K562 (cell line): ENCODE measurements around the gene C19orf44. TPM values are rescaled to one million over a fixed set of nuclear protein-coding genes. Genes with fewer than 3 reads are reported as not detected.

ENCODE experiments used
- ATAC-seq: fragments of 200-7000 bp; cut with Tn5 transposase; 3 replicates; pipeline ENCODE4 v1.9.1; 2020; ENCODE audit warnings: moderate library complexity
- BruUV-seq: library from RNA; stranded (reverse); fragments of 400-500 nt; replicated peaks from 2 replicates; lab custom pipeline; 2021; lab: Mats Ljungman, UMichigan
- CTCF ChIA-PET: fragments of 300-600 bp; formaldehyde crosslinking; extraction: SDS; loops from one replicate; lab custom pipeline; 2021; ENCODE audit warnings: low intra/inter-chr PET ratio; lab: Yijun Ruan, JAX
- POLR2A ChIA-PET: fragments of 300-600, 350-650 bp; sonication (Branson Sonifier 250); formaldehyde crosslinking; extraction: SDS; loops from one replicate; lab custom pipeline; 2021; ENCODE audit warnings: antibody characterized with exemption, inconsistent platforms; lab: Yijun Ruan, JAX
- DNase-seq, 4 experiments: peaks; one replicate each; pipeline versions ENCODE4 v3.0.0 to v3.0.0-alpha.2; 2011 to 2018; ENCODE audit warnings: low spot score in 3 of 4, mixed read lengths in 3 of 4; ENCODE audit errors: extremely low read depth in 1 of 4
- FAIRE-seq: peaks from 2 replicates; lab custom pipeline; 2011; peaks lifted over from hg19 to GRCh38; lab: Jason Lieb, UNC
- H2AFZ ChIP-seq: 2 replicates; pipeline ENCODE4 v1.6.0; 2011; ENCODE audit warnings: low read depth, low read length, control low read depth, inconsistent platforms
- H3K27ac ChIP-seq: fragments of 200-600 bp; 3 replicates; pipeline ENCODE4 v1.8.0; 2011; ENCODE audit warnings: low read depth, mild to moderate bottlenecking, control low read depth, inconsistent platforms, low read length, moderate library complexity, mixed read lengths; ENCODE audit errors: extremely low read depth
- H3K27me3 ChIP-seq, 2 experiments: fragments of 300-600 bp in 1 of 2; 2 replicates in 1 of 2; 3 replicates in 1 of 2; pipeline versions ENCODE4 v1.6.0 to v1.8.0; 2011; ENCODE audit warnings: inconsistent platforms in 2 of 2, low read length in 2 of 2, mild to moderate bottlenecking in 1 of 2, mixed read lengths in 1 of 2, moderate library complexity in 1 of 2; ENCODE audit not compliant: control insufficient read depth in 2 of 2, insufficient read depth in 2 of 2
- H3K36me3 ChIP-seq: fragments of 300-600 bp; 3 replicates; pipeline ENCODE4 v1.8.0; 2011; ENCODE audit warnings: mild to moderate bottlenecking, low read length, inconsistent platforms; ENCODE audit not compliant: control insufficient read depth, insufficient read depth
- H3K4me1 ChIP-seq, 2 experiments: fragments of 200-600 bp in 1 of 2; replicated peaks in 1 of 2; 2 replicates in 1 of 2; 3 replicates in 1 of 2; pipeline versions ENCODE4 v1.5.1 to v1.8.0; 2011; ENCODE audit warnings: inconsistent platforms in 2 of 2, low read length in 2 of 2, mild to moderate bottlenecking in 1 of 2, mixed read lengths in 1 of 2, moderate library complexity in 1 of 2; ENCODE audit not compliant: control insufficient read depth in 2 of 2, insufficient read depth in 2 of 2
- H3K4me2 ChIP-seq: 2 replicates; pipeline ENCODE4 v1.6.1; 2011; ENCODE audit warnings: low read length, control low read depth, inconsistent platforms, mixed read lengths; ENCODE audit not compliant: insufficient read depth
- H3K4me3 ChIP-seq: fragments of 200-600 bp; sonication (generic), shearing (Covaris generic); 2 replicates; pipeline ENCODE4 v1.5.1; 2016; ENCODE audit warnings: control low read depth, inconsistent platforms
- H3K79me2 ChIP-seq: fragments of 200-600 bp; 3 replicates; pipeline ENCODE4 v1.8.0; 2011; ENCODE audit warnings: low read length, inconsistent platforms; ENCODE audit not compliant: control insufficient read depth, insufficient read depth
- H3K9ac ChIP-seq, 2 experiments: 2 replicates each; pipeline versions ENCODE4 v1.6.0 to v1.6.1; 2011; ENCODE audit warnings: low read depth in 2 of 2, low read length in 2 of 2, control low read depth in 1 of 2, inconsistent platforms in 1 of 2, mild to moderate bottlenecking in 1 of 2, mixed read lengths in 1 of 2; ENCODE audit not compliant: insufficient read depth in 1 of 2
- H3K9me1 ChIP-seq: one replicate; pipeline ENCODE4 v1.6.0; 2011; ENCODE audit warnings: inconsistent platforms, mild to moderate bottlenecking, low read length, moderate library complexity; ENCODE audit not compliant: control insufficient read depth, insufficient read depth
- H3K9me3 ChIP-seq: replicated peaks from 2 replicates; pipeline ENCODE4 v1.5.1; 2011; ENCODE audit warnings: low read depth, low read length, inconsistent platforms; ENCODE audit not compliant: control insufficient read depth, insufficient read depth
- H4K20me1 ChIP-seq: replicated peaks from 2 replicates; pipeline ENCODE4 v1.6.1; 2011; ENCODE audit warnings: low read length, inconsistent platforms, mixed read lengths; ENCODE audit not compliant: control insufficient read depth, insufficient read depth
- BCOR ChIP-seq: fragments of 450-650 bp; IDR thresholded peaks from 2 replicates; pipeline ENCODE4 v1.6.1; 2016
- MEIS2 ChIP-seq: fragments of 450-650 bp; IDR thresholded peaks from 2 replicates; pipeline ENCODE4 v1.6.1; 2014; ENCODE audit warnings: mild to moderate bottlenecking; ENCODE audit not compliant: partially characterized antibody
- NR2F6 ChIP-seq: fragments of 450-650 bp; formaldehyde crosslinking; IDR thresholded peaks from 2 replicates; pipeline ENCODE4 v1.4.0; 2020; ENCODE audit warnings: mild to moderate bottlenecking
- PTBP1 ChIP-seq: fragments of 200-400 bp; formaldehyde crosslinking; IDR thresholded peaks from 2 replicates; pipeline ENCODE4 v1.6.1; 2017; ENCODE audit warnings: low read depth, low read length
- RBM25 ChIP-seq: fragments of 200-400 bp; formaldehyde crosslinking; IDR thresholded peaks from 2 replicates; pipeline ENCODE4 v1.6.1; 2018; ENCODE audit warnings: low read length, low read depth, moderate library complexity; ENCODE audit not compliant: severe bottlenecking
- ZBTB11 ChIP-seq, 3 experiments: fragments of 200-800 bp in 1 of 3; fragments of 250-450 bp in 1 of 3; fragments of 450-650 bp in 1 of 3; sonication (Bioruptor Pico) in 1 of 3; sonication (Bioruptor generic) in 1 of 3; formaldehyde crosslinking in 1 of 3; IDR thresholded peaks; 2 replicates each; pipeline versions ENCODE4 v1.6.1 to v1.8.0; 2016 to 2022; ENCODE audit warnings: mild to moderate bottlenecking in 2 of 3, missing genetic modification characterization in 2 of 3, missing compliant biosample characterization in 1 of 3, moderate library complexity in 1 of 3
- ZC3H4 ChIP-seq: sonication (generic); formaldehyde crosslinking; IDR thresholded peaks from 2 replicates; pipeline ENCODE4 v1.9.0; 2021; ENCODE audit warnings: missing genetic modification reagents, borderline replicate concordance
- ZC3H8 ChIP-seq: fragments of 450-650 bp; IDR thresholded peaks from 2 replicates; pipeline ENCODE4 v1.6.1; 2017
- ZFP36 ChIP-seq: fragments of 150-350 bp; IDR thresholded peaks from 2 replicates; pipeline ENCODE4 v1.6.1; 2018; ENCODE audit warnings: low read length, low read depth; ENCODE audit not compliant: partially characterized antibody
- WGBS: fragments of 100-300 bp; shearing (Covaris generic); methylation state at CpG from one replicate; pipeline ENCODE4 v1.1.6; 2016; ENCODE audit warnings: low coverage, mixed read lengths; ENCODE audit not compliant: insufficient coverage; ENCODE audit errors: missing lambda C conversion rate; 5-methylcytosine and 5-hydroxymethylcytosine counted together
- in situ Hi-C: fragments of 300-500 bp; cut with MboI; formaldehyde crosslinking; loops from 4 replicates; pipeline ENCODE4 v1.15.0; 2018; ENCODE audit warnings: inconsistent platforms, mixed read lengths
- intact Hi-C: fragments of 100-400 bp; cut with micrococcal nuclease; formaldehyde crosslinking; loops from 2 replicates; pipeline ENCODE4 v1.14.2; 2022
- polyA plus RNA-seq, 8 experiments: library from polyadenylated mRNA; depleted of rRNA in 4 of 8; stranded (reverse) in 5 of 8; unstranded in 3 of 8; fragments of >200 nt; fragmentation: Nextera tagmentation in 2 of 8; fragmentation: Illumina TruSeq in 1 of 8; extraction: Ambion mirVana in 2 of 8; extraction: Trizol in 1 of 8; gene quantifications; 2 replicates each; pipeline versions ENCODE4 v1.2.1 to v1.2.3, GENCODE V29; 2011 to 2014; ENCODE audit warnings: inconsistent platforms in 1 of 8, missing spikeins in 1 of 8
- total RNA-seq, 7 experiments: library from RNA; depleted of rRNA in 6 of 7; stranded (reverse); fragments of >200 nt in 6 of 7; fragmentation: Illumina TruSeq in 2 of 7; extraction: Trizol in 2 of 7; gene quantifications; 2 replicates each; pipeline versions ENCODE4 v1.2.1 to v1.2.3, GENCODE V29; 2011 to 2021; ENCODE audit warnings: low replicate concordance in 1 of 7

Gene C19orf44
- total and polyA plus RNA-seq, 9 of the 15 experiments (the other 6 are each of a cell fraction or from before 2014, with no cell fraction given): 0.41 to 7.7 (median 3.5) TPM

- in situ Hi-C loops: no loop called here
- WGBS: 69% methylated on average over 6 of the region's 6 CpGs
- Histone ChIP-seq H3K9me1 (peaks cover 5% of the 10 kb centered on the region), H3K9ac (no peak overlapping the region), H4K20me1 (peaks cover 55% of the 10 kb centered on the region), H3K4me1 (peaks cover 12 to 31% of the 10 kb centered on the region in 2 experiments; a peak in 4 of 5 replicates), H3K9me3 (no peaks in the 10 kb centered on the region), H3K27me3 (no peaks in the 10 kb centered on the region), H3K79me2 (peaks cover 82% of the 10 kb centered on the region), H3K4me2 (no peak overlapping the region), H3K4me3 (no peak overlapping the region), H2AFZ (no peak overlapping the region), H3K27ac (no peak overlapping the region), H3K36me3 (peaks cover 5% of the 10 kb centered on the region; the same call in 2 of the 3 replicates)
- no peak for DNase-seq
- BruUV-seq: no TSS peak
- no peak for FAIRE-seq
- POLR2A ChIA-PET: interaction anchor here (0.8 to 1.7 kb wide), 3 partner anchors 10 to 199 kb away, joined by 4 read pairs; no protein-coding TSS in a partner anchor
- CTCF ChIA-PET: no interaction called here
- TF ChIP-seq ZC3H4 (CRISPR knock-in tag): no peak
- no peak for ATAC-seq
- intact Hi-C loops: no loop called here
Measured at GRCh38 chr19:16462757-16463250, 33.4 kb upstream of the C19orf44 start.

- H3K27ac ChIP-seq: no peak overlapping the region
- peaks cover 5% of the 10 kb centered on the region for H3K9me1 ChIP-seq
- H3K27me3 ChIP-seq: no peaks in the 10 kb centered on the region
- H3K36me3 ChIP-seq: peaks cover 5% of the 10 kb centered on the region; the same call in 2 of the 3 replicates
- ATAC-seq (no peak), FAIRE-seq (no peak), DNase-seq (no peak)
- in situ Hi-C loops: no loop called here
- H3K4me2 ChIP-seq: peak overlapping the region; percentile 32; the same call in 1 of the 2 replicates
- POLR2A ChIA-PET: interaction anchor here (0.8 to 1.7 kb wide), 7 partner anchors 8 to 200 kb away, joined by 3 to 10 read pairs (median 4); no protein-coding TSS in a partner anchor
- BruUV-seq: no TSS peak
- H2AFZ ChIP-seq: no peak overlapping the region
- peaks cover 52% of the 10 kb centered on the region for H4K20me1 ChIP-seq
- peak overlapping the region in 1 of 2 experiments; percentile 83; a peak in 1 of 4 replicates for H3K9ac ChIP-seq
- H3K79me2 ChIP-seq: peaks cover 80% of the 10 kb centered on the region
- WGBS: 70% methylated on average over 6 of the region's 6 CpGs
- H3K9me3 ChIP-seq: no peaks in the 10 kb centered on the region
- intact Hi-C loops: no loop called here
- no peak overlapping the region for H3K4me3 ChIP-seq
- CTCF ChIA-PET: no interaction called here
- H3K4me1 ChIP-seq: peaks cover 12 to 24% of the 10 kb centered on the region in 2 experiments; a peak in 4 of 5 replicates
- TF ChIP-seq PTBP1: 0 out of 2 replicates have a peak, but pooled peaks have one; percentile 67
- no peak for TF ChIP-seq ZC3H8
- TF ChIP-seq ZFP36: peak; percentile 72
- TF ChIP-seq BCOR: peak; percentile 71; the same call in 1 of the 2 replicates
- peak; percentile 79 for TF ChIP-seq RBM25
- TF ChIP-seq ZBTB11 (CRISPR knock-in tag; IDR thresholded peaks at IDR 0.05): 0 out of 6 replicates have a peak, but pooled peaks of 1 of the 3 experiments have one; percentile 11
- TF ChIP-seq NR2F6 (CRISPR knock-in tag): no peak
- peak; percentile 3 for TF ChIP-seq MEIS2
- TF ChIP-seq, all 486 proteins: peak for 6
Measured at GRCh38 chr19:16463341-16463990, 32.7 kb upstream of the C19orf44 start.
